Upper lobe of left lung (tissue), 4 donors: ENCODE data around the gene AGFG2.

ENCODE experiments used
- EP300 ChIP-seq, 4 donors: sonication (generic); formaldehyde crosslinking; IDR thresholded peaks; one replicate each; pipeline ENCODE4 v1.5.1; 2017; ENCODE audit warnings: antibody characterized with exemption in 4 of 4, control low read depth in 2 of 4
- POLR2AphosphoS5 ChIP-seq, 2 donors: sonication (generic); formaldehyde crosslinking; IDR thresholded peaks; one replicate each; pipeline ENCODE4 v1.5.1; 2017; ENCODE audit warnings: antibody characterized with exemption in 2 of 2
- TF ChIP-seq, protein P1 (sequence below), 6 experiments: fragments of 450-650 bp in 4 of 6; fragments of 200-600 bp in 2 of 6; sonication (generic) in 2 of 6; IDR thresholded peaks; one replicate each; pipeline ENCODE4 v1.5.1; 2016 to 2019; ENCODE audit warnings: antibody characterized with exemption in 6 of 6

DNA sequence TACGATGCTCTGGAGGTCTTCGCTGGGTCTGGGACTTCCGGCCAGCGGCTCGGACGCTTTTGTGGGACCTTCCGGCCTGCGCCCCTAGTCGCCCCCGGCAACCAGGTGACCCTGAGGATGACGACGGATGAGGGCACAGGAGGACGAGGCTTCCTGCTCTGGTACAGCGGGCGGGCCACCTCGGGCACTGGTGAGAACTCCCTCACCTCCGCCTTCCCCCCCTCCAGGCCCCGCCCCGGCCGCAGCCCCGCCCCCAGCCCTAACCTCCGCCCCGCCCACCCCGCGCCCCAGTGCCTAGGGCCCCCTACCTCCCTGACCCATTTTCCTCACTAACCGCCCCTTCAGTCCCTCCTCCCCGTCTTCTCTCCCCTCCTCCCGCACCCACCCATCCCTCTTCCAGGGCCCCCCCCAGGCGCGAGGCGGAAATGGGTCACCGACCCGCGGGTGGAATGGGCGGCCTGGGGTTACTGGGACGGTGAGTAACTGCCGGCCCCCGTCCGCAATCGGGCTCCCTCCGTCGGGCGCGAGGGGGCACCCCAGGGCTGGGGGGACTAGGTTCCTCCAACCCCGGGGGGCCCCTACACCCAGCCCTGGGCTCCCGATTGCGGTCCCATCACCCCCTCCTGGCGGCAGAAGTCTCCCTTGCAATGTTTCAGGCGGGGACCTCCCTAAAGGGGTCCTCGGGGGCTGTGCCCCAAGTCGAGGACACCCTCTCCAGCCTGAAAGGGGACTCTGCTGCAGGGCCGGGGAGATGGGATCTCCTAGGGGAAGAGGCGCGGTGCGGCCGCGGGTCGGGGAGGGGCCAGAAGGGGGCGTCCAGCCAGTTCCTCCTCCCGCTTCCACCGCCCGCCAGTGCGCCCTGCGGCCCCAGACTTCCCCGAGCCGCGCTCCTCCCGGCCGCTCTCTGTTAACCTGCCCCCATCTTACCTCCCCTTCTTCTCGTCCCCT is 65.3 kb downstream of the AGFG2 start:
- TF ChIP-seq EP300 (IDR thresholded peaks at IDR 0.05) (no peak), POLR2AphosphoS5 (IDR thresholded peaks at IDR 0.05) (peak in 1 of 2 donors; percentile 73)
- TF ChIP-seq, protein P1, sequence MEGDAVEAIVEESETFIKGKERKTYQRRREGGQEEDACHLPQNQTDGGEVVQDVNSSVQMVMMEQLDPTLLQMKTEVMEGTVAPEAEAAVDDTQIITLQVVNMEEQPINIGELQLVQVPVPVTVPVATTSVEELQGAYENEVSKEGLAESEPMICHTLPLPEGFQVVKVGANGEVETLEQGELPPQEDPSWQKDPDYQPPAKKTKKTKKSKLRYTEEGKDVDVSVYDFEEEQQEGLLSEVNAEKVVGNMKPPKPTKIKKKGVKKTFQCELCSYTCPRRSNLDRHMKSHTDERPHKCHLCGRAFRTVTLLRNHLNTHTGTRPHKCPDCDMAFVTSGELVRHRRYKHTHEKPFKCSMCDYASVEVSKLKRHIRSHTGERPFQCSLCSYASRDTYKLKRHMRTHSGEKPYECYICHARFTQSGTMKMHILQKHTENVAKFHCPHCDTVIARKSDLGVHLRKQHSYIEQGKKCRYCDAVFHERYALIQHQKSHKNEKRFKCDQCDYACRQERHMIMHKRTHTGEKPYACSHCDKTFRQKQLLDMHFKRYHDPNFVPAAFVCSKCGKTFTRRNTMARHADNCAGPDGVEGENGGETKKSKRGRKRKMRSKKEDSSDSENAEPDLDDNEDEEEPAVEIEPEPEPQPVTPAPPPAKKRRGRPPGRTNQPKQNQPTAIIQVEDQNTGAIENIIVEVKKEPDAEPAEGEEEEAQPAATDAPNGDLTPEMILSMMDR (IDR thresholded peaks at IDR 0.05) = peak in 5 of 6 experiments; percentile 53 to 66 (median 62)
